ENCODE data around the gene SLC39A7.
A peak's percentile ranks its signal among the peaks of the same experiment; 100 is the strongest.
"Not testable (repeated sequence)": the region's sequence is repeated elsewhere in the genome, so short reads cannot be mapped to it uniquely, and the experiment has no call there.

SLC39A7 gene

DNA sequence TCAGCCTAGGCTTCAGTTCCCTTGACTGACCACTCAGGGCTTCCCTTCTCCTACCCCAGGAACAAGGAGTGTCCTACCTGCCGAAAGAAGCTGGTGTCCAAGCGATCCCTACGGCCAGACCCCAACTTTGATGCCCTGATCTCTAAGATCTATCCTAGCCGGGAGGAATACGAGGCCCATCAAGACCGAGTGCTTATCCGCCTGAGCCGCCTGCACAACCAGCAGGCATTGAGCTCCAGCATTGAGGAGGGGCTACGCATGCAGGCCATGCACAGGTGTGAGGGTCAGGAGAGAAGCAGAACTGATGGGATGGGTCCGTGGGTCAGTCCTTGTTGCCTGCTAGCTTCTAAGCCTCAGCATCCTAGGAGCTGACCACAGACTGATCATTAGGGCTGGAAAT is 9.2 kb downstream of the SLC39A7 start:
- FAIRE-seq: no peak
- no peak for TF ChIP-seq POLR2A (IDR thresholded peaks at IDR 0.05; ENCODE audit: low read depth, low read length)
- no peak for TF ChIP-seq TAF1 (IDR thresholded peaks at IDR 0.05; ENCODE audit: borderline replicate concordance, low read depth, low read length)
- TF ChIP-seq POLR2AphosphoS5 (IDR thresholded peaks at IDR 0.05; ENCODE audit: low read depth, low read length): no peak

DNA sequence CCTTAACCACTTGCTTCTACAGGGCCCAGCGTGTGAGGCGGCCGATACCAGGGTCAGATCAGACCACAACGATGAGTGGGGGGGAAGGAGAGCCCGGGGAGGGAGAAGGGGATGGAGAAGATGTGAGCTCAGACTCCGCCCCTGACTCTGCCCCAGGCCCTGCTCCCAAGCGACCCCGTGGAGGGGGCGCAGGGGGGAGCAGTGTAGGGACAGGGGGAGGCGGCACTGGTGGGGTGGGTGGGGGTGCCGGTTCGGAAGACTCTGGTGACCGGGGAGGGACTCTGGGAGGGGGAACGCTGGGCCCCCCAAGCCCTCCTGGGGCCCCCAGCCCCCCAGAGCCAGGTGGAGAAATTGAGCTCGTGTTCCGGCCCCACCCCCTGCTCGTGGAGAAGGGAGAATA is 10.5 kb downstream of the SLC39A7 start:
- DNase-seq (ENCODE audit: insufficient read length): no peak
- TF ChIP-seq POLR2A (IDR thresholded peaks at IDR 0.05; ENCODE audit: low read depth, low read length): no peak
- no peak for TF ChIP-seq TAF1 (IDR thresholded peaks at IDR 0.05; ENCODE audit: borderline replicate concordance, low read depth, low read length)
- no peak for TF ChIP-seq POLR2AphosphoS5 (IDR thresholded peaks at IDR 0.05; ENCODE audit: low read depth, low read length)
- FAIRE-seq: no peak

More for the DNA sequence above, 9.2 kb downstream of the SLC39A7 start:
- no peak for DNase-seq (ENCODE audit: insufficient read length)

DNA sequence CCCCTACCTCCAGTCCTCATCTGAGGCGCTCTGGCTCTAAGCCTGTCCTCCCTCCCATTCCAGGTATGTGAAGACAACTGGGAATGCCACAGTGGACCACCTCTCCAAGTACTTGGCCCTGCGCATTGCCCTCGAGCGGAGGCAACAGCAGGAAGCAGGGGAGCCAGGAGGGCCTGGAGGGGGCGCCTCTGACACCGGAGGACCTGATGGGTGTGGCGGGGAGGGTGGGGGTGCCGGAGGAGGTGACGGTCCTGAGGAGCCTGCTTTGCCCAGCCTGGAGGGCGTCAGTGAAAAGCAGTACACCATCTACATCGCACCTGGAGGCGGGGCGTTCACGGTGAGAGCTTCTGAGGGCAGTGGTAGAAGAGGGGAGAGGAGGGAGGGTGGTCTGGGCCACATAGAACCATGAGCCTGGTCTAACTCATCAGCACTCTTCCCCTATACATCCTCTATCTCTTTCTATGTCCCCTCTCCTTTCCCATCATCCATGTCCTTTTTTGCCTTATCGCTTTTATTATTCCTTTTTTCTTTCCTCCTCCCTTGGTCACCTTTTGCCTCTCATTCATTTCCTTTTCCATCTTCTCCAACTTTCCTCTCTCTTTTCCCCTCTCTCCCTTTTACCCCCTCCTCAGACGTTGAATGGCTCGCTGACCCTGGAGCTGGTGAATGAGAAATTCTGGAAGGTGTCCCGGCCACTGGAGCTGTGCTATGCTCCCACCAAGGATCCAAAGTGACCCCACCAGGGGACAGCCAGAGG is 11.2 kb downstream of the SLC39A7 start:
- TF ChIP-seq TAF1 (IDR thresholded peaks at IDR 0.05; ENCODE audit: borderline replicate concordance, low read depth, low read length) (no peak), POLR2AphosphoS5 (IDR thresholded peaks at IDR 0.05; ENCODE audit: low read depth, low read length) (no peak), POLR2A (IDR thresholded peaks at IDR 0.05; ENCODE audit: low read depth, low read length) (no peak)
- DNase-seq (ENCODE audit: insufficient read length): no peak
- no peak for FAIRE-seq

DNA sequence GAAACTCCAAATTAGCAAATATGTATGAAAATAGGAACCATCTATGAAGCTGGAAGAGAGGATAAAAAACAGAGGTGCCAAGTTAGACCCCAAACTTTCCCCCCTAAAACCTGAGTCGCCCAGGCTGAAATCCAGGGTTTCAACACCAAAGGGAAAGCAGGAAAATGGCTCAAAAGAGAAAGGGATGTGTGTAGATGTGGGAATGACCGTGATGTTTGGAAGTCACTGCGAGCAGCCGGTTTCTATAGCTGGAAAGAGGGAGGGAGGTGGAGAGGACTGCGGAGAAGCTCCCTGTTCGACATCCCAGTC is 12.1 kb downstream of the SLC39A7 start:
- DNase-seq (ENCODE audit: insufficient read length) (no peak), FAIRE-seq (no peak)
- TF ChIP-seq POLR2A (IDR thresholded peaks at IDR 0.05; ENCODE audit: low read depth, low read length) (no peak; the same call in 1 of the 2 replicates), POLR2AphosphoS5 (IDR thresholded peaks at IDR 0.05; ENCODE audit: low read depth, low read length) (no peak; the same call in 1 of the 2 replicates), TAF1 (IDR thresholded peaks at IDR 0.05; ENCODE audit: borderline replicate concordance, low read depth, low read length) (no peak)

DNA sequence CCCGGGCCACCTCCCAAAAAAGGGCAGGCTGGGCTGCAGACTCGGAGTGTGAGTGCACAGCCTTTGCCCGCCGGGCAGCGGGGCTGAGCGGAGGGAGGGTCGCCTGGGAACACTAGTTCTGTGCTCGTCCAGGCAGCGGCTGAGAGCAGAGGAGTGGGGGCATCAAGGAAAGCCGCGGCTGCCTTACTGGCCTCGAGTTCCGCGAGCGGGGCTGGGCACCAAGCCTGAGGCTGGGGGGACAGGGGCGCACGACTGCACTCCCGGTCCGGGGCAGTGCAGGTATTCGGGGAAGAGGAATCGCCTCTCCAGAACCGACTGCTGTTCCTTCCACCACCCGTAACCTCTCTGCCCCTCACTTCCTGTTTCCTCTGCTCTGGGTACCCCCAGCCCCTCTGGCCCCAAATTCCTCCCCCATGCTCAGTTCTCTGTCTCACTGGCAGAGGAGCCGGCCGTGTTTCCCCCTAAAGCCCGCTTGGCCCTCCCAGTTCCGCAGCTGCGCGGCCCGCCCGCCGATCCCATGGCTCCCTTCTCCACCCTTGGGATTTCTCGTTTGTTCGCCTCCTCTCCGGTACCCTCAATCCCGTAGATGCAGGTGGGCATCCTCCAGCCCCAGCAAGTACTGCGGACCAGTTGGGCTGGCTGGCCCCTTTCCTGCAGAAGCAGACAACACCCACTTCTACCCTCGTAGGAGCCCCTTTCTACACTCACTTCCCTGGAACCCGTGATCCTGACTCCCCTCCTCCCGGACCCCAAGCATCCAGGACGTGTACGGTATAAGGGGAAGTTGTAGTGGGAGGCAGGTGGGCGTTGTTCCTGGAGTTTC is 12.7 kb downstream of the SLC39A7 start:
- DNase-seq (ENCODE audit: insufficient read length) (peak; percentile 40), FAIRE-seq (no peak)
- TF ChIP-seq POLR2AphosphoS5 (IDR thresholded peaks at IDR 0.05; ENCODE audit: low read depth, low read length) (peak; percentile 70), POLR2A (IDR thresholded peaks at IDR 0.05; ENCODE audit: low read depth, low read length) (peak; percentile 45; the same call in 1 of the 2 replicates), TAF1 (IDR thresholded peaks at IDR 0.05; ENCODE audit: borderline replicate concordance, low read depth, low read length) (no peak)

DNA sequence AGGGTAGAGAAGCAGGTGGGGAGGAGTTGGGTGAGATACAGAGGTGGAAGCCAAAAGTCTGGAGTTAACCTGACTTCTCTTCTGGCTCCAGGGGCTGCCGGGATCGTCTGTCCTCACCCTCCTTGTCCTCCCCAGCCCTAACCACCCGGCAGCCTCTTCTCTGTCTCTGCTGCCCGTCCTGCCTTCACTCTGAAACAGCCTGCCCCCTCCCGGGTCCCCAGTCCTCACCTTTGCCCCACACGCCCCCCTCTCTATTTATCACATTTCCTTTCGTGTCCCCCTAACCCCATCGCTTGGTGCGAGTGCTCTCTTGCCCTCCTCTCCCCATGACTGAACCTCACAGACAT is 13.3 kb downstream of the SLC39A7 start:
- TF ChIP-seq POLR2A (IDR thresholded peaks at IDR 0.05; ENCODE audit: low read depth, low read length) (no peak), POLR2AphosphoS5 (IDR thresholded peaks at IDR 0.05; ENCODE audit: low read depth, low read length) (no peak), TAF1 (IDR thresholded peaks at IDR 0.05; ENCODE audit: borderline replicate concordance, low read depth, low read length) (no peak)
- DNase-seq (ENCODE audit: insufficient read length) (no peak), FAIRE-seq (no peak)

DNA sequence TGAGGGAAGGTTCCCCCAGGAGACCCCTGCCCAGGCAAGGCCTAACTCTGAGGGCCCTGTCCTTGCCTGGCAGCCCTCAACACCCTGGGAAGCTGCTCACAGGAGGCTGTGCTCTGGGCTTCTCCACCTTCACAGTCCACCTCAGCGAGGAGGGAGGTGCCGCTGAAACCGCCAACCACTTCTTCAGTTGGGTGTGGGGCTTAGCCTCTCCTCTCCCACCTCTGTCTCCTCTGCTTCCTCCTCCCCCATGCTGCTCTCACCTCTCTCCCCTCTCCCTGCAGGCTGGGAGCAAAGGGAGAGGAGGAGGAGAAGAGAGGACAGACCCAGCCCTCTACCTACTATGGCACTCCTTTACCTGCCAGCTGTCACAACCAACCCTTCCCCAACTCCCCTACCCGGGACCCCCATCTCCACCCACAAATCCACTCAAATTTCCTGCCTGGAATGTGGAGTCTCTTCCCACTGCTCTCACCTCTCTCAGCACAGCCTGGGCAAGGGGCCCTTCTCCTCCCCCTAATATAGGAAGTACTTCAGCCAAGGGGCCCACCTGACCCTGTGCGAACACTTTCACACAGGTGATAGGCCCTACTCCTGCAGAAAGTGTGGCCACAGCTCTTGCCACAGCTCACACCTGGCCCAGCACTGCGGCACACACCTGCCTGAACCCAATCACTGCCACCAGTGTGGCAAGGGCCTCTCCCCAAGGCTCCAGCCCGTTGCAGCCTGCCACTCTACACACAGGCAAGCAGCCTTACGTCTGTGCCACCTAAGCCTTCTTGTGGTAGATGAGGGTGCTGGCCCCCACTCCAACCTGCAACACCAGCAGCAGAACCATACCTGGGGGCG is 14.8 kb downstream of the SLC39A7 start:
- FAIRE-seq (no peak), DNase-seq (ENCODE audit: insufficient read length) (no peak)
- no peak for TF ChIP-seq TAF1 (IDR thresholded peaks at IDR 0.05; ENCODE audit: borderline replicate concordance, low read depth, low read length)
- TF ChIP-seq POLR2A (IDR thresholded peaks at IDR 0.05; ENCODE audit: low read depth, low read length): no peak
- no peak for TF ChIP-seq POLR2AphosphoS5 (IDR thresholded peaks at IDR 0.05; ENCODE audit: low read depth, low read length)

DNA sequence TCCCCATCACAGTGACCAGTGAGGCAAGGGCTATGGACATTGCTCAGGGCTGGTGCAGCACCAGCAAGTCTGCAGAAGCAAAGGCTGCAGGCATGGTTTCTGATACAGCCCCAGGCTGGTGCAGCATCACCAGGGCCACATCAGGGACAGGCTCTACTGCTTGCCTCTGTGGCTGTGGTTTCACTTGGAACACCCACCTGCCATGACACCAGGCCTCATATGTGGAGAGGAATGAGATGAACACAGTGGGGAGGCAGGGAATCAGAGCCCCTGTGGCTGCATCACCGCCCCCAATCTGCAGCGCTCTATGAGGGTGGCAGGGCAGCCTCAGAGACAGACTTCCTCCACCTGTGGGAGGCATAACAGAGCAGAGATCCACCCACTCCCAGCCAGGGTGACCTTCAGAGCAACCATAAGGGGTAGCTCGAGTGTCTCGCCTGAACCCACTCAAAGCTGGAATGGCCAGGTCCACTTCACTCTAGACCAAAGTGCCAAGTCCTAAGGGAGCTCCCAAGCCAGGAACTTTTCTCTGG is 15.5 kb downstream of the SLC39A7 start:
- DNase-seq (ENCODE audit: insufficient read length) (no peak), FAIRE-seq (no peak)
- TF ChIP-seq TAF1 (IDR thresholded peaks at IDR 0.05; ENCODE audit: borderline replicate concordance, low read depth, low read length) (no peak), POLR2A (IDR thresholded peaks at IDR 0.05; ENCODE audit: low read depth, low read length) (no peak), POLR2AphosphoS5 (IDR thresholded peaks at IDR 0.05; ENCODE audit: low read depth, low read length) (no peak)

DNA sequence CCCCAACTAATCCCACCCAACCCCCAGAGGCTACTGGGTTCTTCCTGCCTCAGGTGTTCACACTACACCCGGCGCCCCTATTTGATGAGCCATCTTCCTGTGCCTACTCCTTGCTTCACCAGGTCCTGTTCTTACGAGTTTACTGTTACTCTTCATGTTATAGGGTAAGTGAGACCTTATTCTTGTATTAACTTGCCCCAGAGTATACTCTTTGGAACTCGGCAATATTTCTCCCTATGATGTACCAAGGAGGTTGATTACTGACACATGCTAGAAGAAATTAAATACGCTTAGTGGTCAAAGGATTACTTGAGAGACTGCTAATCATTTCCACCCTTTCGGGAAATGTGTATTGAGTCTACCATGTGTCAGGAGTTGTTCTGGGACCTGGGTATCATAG is 16.6 kb downstream of the SLC39A7 start:
- FAIRE-seq (no peak), DNase-seq (ENCODE audit: insufficient read length) (no peak)
- TF ChIP-seq POLR2AphosphoS5 (IDR thresholded peaks at IDR 0.05; ENCODE audit: low read depth, low read length): no peak
- TF ChIP-seq POLR2A (IDR thresholded peaks at IDR 0.05; ENCODE audit: low read depth, low read length): no peak
- TF ChIP-seq TAF1 (IDR thresholded peaks at IDR 0.05; ENCODE audit: borderline replicate concordance, low read depth, low read length): no peak

DNA sequence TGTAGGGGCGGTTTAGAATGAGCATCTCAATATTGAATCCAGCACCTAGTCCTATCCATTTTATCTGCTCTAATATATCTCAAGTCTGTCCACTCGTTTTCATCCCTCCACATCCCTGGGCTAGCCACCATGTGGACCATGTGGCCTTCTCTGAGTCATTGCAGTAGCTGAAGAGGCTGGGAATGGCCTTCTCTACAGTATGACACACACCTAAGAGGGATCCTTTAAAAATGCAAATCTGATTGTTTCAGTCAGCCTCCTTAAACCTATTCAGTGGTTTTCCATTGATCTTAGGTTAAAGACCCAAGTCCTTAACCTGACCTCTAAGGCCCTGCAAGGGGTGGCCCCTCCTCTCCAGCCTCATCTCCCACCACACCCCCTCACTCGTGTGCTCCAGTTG is 17.0 kb downstream of the SLC39A7 start:
- FAIRE-seq: no peak
- no peak for DNase-seq (ENCODE audit: insufficient read length)
- TF ChIP-seq POLR2AphosphoS5 (IDR thresholded peaks at IDR 0.05; ENCODE audit: low read depth, low read length): no peak
- no peak for TF ChIP-seq POLR2A (IDR thresholded peaks at IDR 0.05; ENCODE audit: low read depth, low read length)
- TF ChIP-seq TAF1 (IDR thresholded peaks at IDR 0.05; ENCODE audit: borderline replicate concordance, low read depth, low read length): no peak

DNA sequence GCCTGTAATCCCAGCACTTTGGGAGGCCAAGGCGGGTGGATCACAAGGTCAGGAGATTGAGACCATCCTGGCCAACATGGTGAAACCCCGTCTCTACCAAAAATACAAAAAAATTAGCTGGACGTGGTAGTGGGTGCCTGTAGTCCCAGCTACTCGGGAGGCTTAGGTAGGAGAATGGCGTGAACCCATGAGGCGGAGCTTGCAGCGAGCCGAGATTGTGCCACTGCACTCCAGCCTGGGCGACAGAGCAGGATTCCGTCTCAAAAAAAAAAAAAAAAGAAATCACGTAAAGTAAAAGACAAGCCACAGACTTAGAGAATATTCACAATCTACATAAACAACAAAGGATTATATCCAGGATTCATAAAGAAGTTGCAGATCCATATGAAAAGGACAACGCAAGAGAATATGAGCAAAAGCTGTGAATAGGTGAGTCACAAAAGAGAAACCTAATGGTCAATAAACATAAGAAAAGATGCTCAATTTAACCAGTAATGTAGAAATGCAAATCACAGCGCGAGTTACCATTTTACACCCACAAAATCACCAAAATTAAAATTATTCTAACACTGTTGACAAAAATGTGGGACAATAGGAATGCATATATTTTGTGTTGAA is 25.9 kb downstream of the SLC39A7 start:
- not testable (repeated sequence) for FAIRE-seq; DNase-seq (ENCODE audit: insufficient read length)

Data from GM12892 (cell line).